Glutamatergic neuron (in vitro differentiated cells): ENCODE results near the gene CLDN20. TPM values are rescaled to one million over a fixed set of nuclear protein-coding genes. Genes with fewer than 3 reads are reported as not detected.
"Not testable (repeated sequence)": the region's sequence is repeated elsewhere in the genome, so short reads cannot be mapped to it uniquely, and the experiment has no call there.

Experiments used
- DNase-seq: peaks from one replicate; pipeline ENCODE4 v3.0.0; 2022
- H3K27ac Mint-ChIP-seq: one replicate; pipeline ENCODE4 v1.8.0; 2020; ENCODE audit warnings: mild to moderate bottlenecking, mixed read lengths, inconsistent platforms; ENCODE audit not compliant: unreplicated experiment
- H3K27me3 Mint-ChIP-seq: one replicate; pipeline ENCODE4 v1.8.0; 2020; ENCODE audit warnings: mild to moderate bottlenecking, moderate library complexity, mixed read lengths, inconsistent platforms; ENCODE audit not compliant: unreplicated experiment
- H3K36me3 Mint-ChIP-seq: one replicate; pipeline ENCODE4 v1.8.0; 2020; ENCODE audit warnings: mild to moderate bottlenecking, mixed read lengths, inconsistent platforms; ENCODE audit not compliant: unreplicated experiment
- H3K4me1 Mint-ChIP-seq: one replicate; pipeline ENCODE4 v1.8.0; 2020; ENCODE audit warnings: mild to moderate bottlenecking, low read depth, mixed read lengths, inconsistent platforms; ENCODE audit not compliant: unreplicated experiment
- H3K4me3 Mint-ChIP-seq: one replicate; pipeline ENCODE4 v1.8.0; 2020; ENCODE audit warnings: mild to moderate bottlenecking, mixed read lengths, inconsistent platforms; ENCODE audit not compliant: unreplicated experiment
- H3K9me3 Mint-ChIP-seq: one replicate; pipeline ENCODE4 v1.8.0; 2020; ENCODE audit warnings: mild to moderate bottlenecking, moderate library complexity, mixed read lengths, inconsistent platforms; ENCODE audit not compliant: unreplicated experiment
- CTCF ChIP-seq: fragments of 200-600 bp; sonication (generic); IDR thresholded peaks from one replicate; pipeline ENCODE4 v1.5.0; 2021; ENCODE audit not compliant: partially characterized antibody, unreplicated experiment
- long read RNA-seq: library from polyadenylated mRNA; unstranded; transcript quantifications from one replicate; pipeline ENCODE4 v2.0.0, GENCODE V29; 2020; ENCODE audit not compliant: unreplicated experiment
- total RNA-seq: library from RNA; stranded (reverse); fragmentation: NEBNext Ultra II Directional; extraction: Animal tissue kit (Norgen Biotek cat#: 25700); gene quantifications from one replicate; pipeline ENCODE4 v1.2.1, GENCODE V29; 2021; ENCODE audit not compliant: unreplicated experiment

Gene CLDN20
- total RNA-seq = not detected
- long read RNA-seq = 0 reads

- TF ChIP-seq CTCF = no peak
- Mint-ChIP-seq H3K36me3 (no peaks in the 10 kb centered on the region), H3K4me1 (peaks cover 67% of the 10 kb centered on the region), H3K4me3 (no peak within 1 kb of the TSS), H3K27ac (peak within 1 kb of the TSS; percentile 82), H3K9me3 (peaks cover 3% of the 10 kb centered on the region), H3K27me3 (peaks cover 6% of the 10 kb centered on the region)
- no peak for DNase-seq
Observed at GRCh38 chr6:155263373-155264063, at the start of gene CLDN20. TSS of gene CLDN20 (plus strand) at chr6:155264013. CDS start at chr6:155275720, 11,707 bp downstream.

- peak overlapping the region; percentile 33 for H3K27ac Mint-ChIP-seq
Observed at GRCh38 chr6:155215906-155216305, 47.9 kb upstream of the CLDN20 start.

GRCh38 chr6:155216312-155217046 lies 47.3 kb upstream of the CLDN20 start:
- peaks cover 24% of the 10 kb centered on the region for H3K4me1 Mint-ChIP-seq

More at GRCh38 chr6:155215906-155216305, 47.9 kb upstream of the CLDN20 start:
- DNase-seq = no peak
- H3K36me3 Mint-ChIP-seq = peaks cover 8% of the 10 kb centered on the region
- no peaks in the 10 kb centered on the region for H3K27me3 Mint-ChIP-seq
- TF ChIP-seq CTCF = no peak
- peaks cover 10% of the 10 kb centered on the region for H3K9me3 Mint-ChIP-seq
- H3K4me3 Mint-ChIP-seq = no peak overlapping the region
- peaks cover 27% of the 10 kb centered on the region for H3K4me1 Mint-ChIP-seq

GRCh38 chr6:155218711-155219110 lies 45.1 kb upstream of the CLDN20 start:
- not testable (repeated sequence) for H3K27me3 Mint-ChIP-seq, H3K9me3 Mint-ChIP-seq, H3K36me3 Mint-ChIP-seq, DNase-seq, H3K4me3 Mint-ChIP-seq, H3K27ac Mint-ChIP-seq
- peaks cover 26% of the 10 kb centered on the region for H3K4me1 Mint-ChIP-seq

More at GRCh38 chr6:155216312-155217046, 47.3 kb upstream of the CLDN20 start:
- H3K9me3 Mint-ChIP-seq = peaks cover 11% of the 10 kb centered on the region
- peaks cover 8% of the 10 kb centered on the region for H3K36me3 Mint-ChIP-seq
- H3K4me3 Mint-ChIP-seq = peak overlapping the region; percentile 17
- peak overlapping the region; percentile 52 for H3K27ac Mint-ChIP-seq
- H3K27me3 Mint-ChIP-seq = no peaks in the 10 kb centered on the region
- TF ChIP-seq CTCF = no peak
- DNase-seq = peak; percentile 34

GRCh38 chr6:155219299-155219698 lies 44.5 kb upstream of the CLDN20 start:
- DNase-seq = no peak
- Mint-ChIP-seq H3K9me3 (peaks cover 8% of the 10 kb centered on the region), H3K27me3 (no peaks in the 10 kb centered on the region), H3K4me3 (no peak overlapping the region), H3K4me1 (peaks cover 31% of the 10 kb centered on the region), H3K27ac (no peak overlapping the region), H3K36me3 (peaks cover 3% of the 10 kb centered on the region)
- no peak for TF ChIP-seq CTCF
